Measurements from ENCODE around the gene CHID1. TPM values are rescaled to one million over a fixed set of nuclear protein-coding genes. Genes with fewer than 3 reads are reported as not detected.

The CHID1 gene
- polyA plus RNA-seq, 1 donor from 2014 or later, result 51.2 TPM

DNA sequence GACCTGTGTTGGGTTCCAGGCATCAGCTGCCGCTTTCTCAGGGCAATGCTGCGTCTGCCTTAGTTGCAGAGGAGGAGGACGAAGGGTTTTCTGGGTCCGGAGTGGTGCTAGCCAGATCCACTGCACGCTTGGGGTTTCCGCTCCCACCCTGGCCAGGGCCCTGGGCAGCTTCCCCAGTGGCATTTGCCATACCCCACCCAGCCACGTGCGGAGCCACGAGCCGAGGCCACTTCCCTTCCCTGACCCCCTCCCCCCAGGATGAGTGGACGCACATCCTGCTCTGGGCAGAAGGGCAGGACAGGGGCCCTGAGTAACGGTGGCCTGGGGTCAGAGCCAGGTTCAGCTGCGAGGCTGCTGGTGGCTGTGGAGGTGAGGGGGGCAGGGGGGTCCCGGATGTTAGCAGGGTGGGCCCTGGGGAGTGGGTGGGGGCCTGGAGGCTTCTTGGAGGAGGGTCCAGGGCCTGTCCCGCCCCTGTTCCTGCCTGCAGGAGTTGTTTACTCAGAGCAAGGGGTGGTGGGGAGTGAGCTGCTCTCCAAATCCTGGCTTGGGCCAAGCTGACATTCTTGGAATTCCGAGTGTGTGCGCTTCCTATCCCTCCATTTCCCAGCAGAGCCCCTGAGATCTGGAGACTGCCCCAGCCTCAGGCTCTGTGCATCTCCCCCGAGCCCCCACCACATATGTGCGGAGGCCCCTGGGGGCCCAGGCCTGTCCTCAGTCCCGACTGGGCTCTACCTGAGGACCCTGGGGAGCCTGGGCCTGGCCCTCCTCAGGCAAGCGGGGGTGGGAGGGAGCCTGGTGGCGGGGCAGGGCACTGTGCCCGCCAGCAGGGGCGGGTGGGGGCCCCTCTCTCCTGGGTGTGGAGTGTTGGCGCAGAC, 66.6 kb downstream of the CHID1 start:
- H3K9me3 ChIP-seq (ENCODE audit: low read length), result no peaks in the 10 kb centered on the region
- H3K4me2 ChIP-seq (ENCODE audit: low read length), result no peak overlapping the region
- peaks cover 4% of the 10 kb centered on the region for H3K27me3 ChIP-seq (ENCODE audit: insufficient read depth, low read depth, low read length)
- no peaks in the 10 kb centered on the region for H3F3A ChIP-seq (ENCODE audit: insufficient read depth, low read length, poor library complexity, severe bottlenecking)
- no peak overlapping the region for H2AFZ ChIP-seq (ENCODE audit: low read depth, low read length)
- TF ChIP-seq TAF1 (IDR thresholded peaks at IDR 0.05; ENCODE audit: low read depth) (no peak), RAD21 (conservative IDR thresholded peaks at IDR 0.05) (no peak), POLR2AphosphoS5 (IDR thresholded peaks at IDR 0.05) (no peak), EZH2 (IDR thresholded peaks at IDR 0.05; ENCODE audit: borderline replicate concordance, insufficient read depth, low read length, poor library complexity, severe bottlenecking) (no peak), MXI1 (conservative IDR thresholded peaks at IDR 0.05; ENCODE audit: poor library complexity, severe bottlenecking) (no peak), EP300 (conservative IDR thresholded peaks at IDR 0.05; ENCODE audit: poor library complexity, severe bottlenecking) (no peak), SMC3 (conservative IDR thresholded peaks at IDR 0.05; ENCODE audit: poor library complexity) (no peak)
- TF ChIP-seq, protein P1, sequence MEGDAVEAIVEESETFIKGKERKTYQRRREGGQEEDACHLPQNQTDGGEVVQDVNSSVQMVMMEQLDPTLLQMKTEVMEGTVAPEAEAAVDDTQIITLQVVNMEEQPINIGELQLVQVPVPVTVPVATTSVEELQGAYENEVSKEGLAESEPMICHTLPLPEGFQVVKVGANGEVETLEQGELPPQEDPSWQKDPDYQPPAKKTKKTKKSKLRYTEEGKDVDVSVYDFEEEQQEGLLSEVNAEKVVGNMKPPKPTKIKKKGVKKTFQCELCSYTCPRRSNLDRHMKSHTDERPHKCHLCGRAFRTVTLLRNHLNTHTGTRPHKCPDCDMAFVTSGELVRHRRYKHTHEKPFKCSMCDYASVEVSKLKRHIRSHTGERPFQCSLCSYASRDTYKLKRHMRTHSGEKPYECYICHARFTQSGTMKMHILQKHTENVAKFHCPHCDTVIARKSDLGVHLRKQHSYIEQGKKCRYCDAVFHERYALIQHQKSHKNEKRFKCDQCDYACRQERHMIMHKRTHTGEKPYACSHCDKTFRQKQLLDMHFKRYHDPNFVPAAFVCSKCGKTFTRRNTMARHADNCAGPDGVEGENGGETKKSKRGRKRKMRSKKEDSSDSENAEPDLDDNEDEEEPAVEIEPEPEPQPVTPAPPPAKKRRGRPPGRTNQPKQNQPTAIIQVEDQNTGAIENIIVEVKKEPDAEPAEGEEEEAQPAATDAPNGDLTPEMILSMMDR (IDR thresholded peaks at IDR 0.05; ENCODE audit: poor library complexity, severe bottlenecking), result no peak
- TF ChIP-seq, protein P2, sequence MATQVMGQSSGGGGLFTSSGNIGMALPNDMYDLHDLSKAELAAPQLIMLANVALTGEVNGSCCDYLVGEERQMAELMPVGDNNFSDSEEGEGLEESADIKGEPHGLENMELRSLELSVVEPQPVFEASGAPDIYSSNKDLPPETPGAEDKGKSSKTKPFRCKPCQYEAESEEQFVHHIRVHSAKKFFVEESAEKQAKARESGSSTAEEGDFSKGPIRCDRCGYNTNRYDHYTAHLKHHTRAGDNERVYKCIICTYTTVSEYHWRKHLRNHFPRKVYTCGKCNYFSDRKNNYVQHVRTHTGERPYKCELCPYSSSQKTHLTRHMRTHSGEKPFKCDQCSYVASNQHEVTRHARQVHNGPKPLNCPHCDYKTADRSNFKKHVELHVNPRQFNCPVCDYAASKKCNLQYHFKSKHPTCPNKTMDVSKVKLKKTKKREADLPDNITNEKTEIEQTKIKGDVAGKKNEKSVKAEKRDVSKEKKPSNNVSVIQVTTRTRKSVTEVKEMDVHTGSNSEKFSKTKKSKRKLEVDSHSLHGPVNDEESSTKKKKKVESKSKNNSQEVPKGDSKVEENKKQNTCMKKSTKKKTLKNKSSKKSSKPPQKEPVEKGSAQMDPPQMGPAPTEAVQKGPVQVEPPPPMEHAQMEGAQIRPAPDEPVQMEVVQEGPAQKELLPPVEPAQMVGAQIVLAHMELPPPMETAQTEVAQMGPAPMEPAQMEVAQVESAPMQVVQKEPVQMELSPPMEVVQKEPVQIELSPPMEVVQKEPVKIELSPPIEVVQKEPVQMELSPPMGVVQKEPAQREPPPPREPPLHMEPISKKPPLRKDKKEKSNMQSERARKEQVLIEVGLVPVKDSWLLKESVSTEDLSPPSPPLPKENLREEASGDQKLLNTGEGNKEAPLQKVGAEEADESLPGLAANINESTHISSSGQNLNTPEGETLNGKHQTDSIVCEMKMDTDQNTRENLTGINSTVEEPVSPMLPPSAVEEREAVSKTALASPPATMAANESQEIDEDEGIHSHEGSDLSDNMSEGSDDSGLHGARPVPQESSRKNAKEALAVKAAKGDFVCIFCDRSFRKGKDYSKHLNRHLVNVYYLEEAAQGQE (IDR thresholded peaks at IDR 0.05; ENCODE audit: borderline replicate concordance), result no peak
- no peaks in the 10 kb centered on the region for H3K9me2 ChIP-seq (ENCODE audit: insufficient read depth, low read length)
- H3K9ac ChIP-seq (ENCODE audit: low read length), result no peak overlapping the region
- no peak overlapping the region for H3K4me3 ChIP-seq (ENCODE audit: low read length)
- H3K79me2 ChIP-seq (replicated peaks; ENCODE audit: insufficient read depth, low read length), result peaks cover 12% of the 10 kb centered on the region
- no peaks in the 10 kb centered on the region for H3K36me3 ChIP-seq (ENCODE audit: insufficient read depth, low read length)
- no peak overlapping the region for H3K27ac ChIP-seq (ENCODE audit: low read length)
- H4K20me1 ChIP-seq (ENCODE audit: insufficient read depth), result no peaks in the 10 kb centered on the region

DNA sequence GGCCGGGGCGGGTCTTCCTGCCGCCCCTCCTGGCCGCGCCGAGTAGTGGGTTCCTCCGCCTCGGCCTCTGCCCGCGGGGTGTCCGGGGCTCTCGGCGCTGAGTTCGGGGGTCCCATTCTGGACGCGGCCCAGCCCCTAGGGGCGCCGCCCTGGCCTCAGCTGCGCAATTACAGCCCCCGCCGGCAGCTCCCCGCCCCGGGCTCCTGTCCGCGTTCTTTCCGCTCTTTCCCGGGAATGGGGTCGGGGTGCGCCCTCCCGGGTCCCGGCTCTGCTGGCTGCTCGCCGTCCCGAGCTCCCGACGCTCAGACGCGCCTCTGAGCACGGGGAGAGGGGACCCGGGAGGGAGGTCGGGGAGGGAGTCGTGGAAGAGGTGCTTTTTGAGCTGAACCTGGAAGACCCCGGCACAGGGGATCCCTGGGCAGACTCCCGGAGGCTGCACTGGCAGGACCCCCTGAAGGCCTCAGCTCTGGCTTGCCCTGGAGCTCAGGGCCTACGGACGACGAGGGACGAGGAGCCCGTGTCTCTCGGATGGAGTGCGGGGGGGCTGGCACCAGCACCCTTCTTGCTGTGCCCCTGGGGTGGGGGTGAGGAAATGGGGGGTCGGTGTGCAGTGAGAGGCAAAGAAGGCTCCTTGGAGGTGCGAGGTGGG, 67.4 kb downstream of the CHID1 start:
- H3K4me2 ChIP-seq (ENCODE audit: low read length), result no peak overlapping the region
- peaks cover 4% of the 10 kb centered on the region for H3K27me3 ChIP-seq (ENCODE audit: insufficient read depth, low read depth, low read length)
- H4K20me1 ChIP-seq (ENCODE audit: insufficient read depth), result no peaks in the 10 kb centered on the region
- H3F3A ChIP-seq (ENCODE audit: insufficient read depth, low read length, poor library complexity, severe bottlenecking), result no peaks in the 10 kb centered on the region
- no peaks in the 10 kb centered on the region for H3K36me3 ChIP-seq (ENCODE audit: insufficient read depth, low read length)
- peaks cover 12% of the 10 kb centered on the region for H3K79me2 ChIP-seq (replicated peaks; ENCODE audit: insufficient read depth, low read length)
- H2AFZ ChIP-seq (ENCODE audit: low read depth, low read length), result no peak overlapping the region
- H3K9me2 ChIP-seq (ENCODE audit: insufficient read depth, low read length), result no peaks in the 10 kb centered on the region
- H3K9ac ChIP-seq (ENCODE audit: low read length), result peak overlapping the region; percentile 83
- TF ChIP-seq RAD21 (conservative IDR thresholded peaks at IDR 0.05), result no peak
- no peak for TF ChIP-seq EZH2 (IDR thresholded peaks at IDR 0.05; ENCODE audit: borderline replicate concordance, insufficient read depth, low read length, poor library complexity, severe bottlenecking)
- TF ChIP-seq EP300 (conservative IDR thresholded peaks at IDR 0.05; ENCODE audit: poor library complexity, severe bottlenecking), result no peak
- no peak for TF ChIP-seq SMC3 (conservative IDR thresholded peaks at IDR 0.05; ENCODE audit: poor library complexity)
- no peak for TF ChIP-seq TAF1 (IDR thresholded peaks at IDR 0.05; ENCODE audit: low read depth)
- TF ChIP-seq MXI1 (conservative IDR thresholded peaks at IDR 0.05; ENCODE audit: poor library complexity, severe bottlenecking), result no peak
- TF ChIP-seq, protein P1 (IDR thresholded peaks at IDR 0.05; ENCODE audit: poor library complexity, severe bottlenecking), result no peak
- TF ChIP-seq, protein P2 (IDR thresholded peaks at IDR 0.05; ENCODE audit: borderline replicate concordance), result no peak
- no peak for TF ChIP-seq POLR2AphosphoS5 (IDR thresholded peaks at IDR 0.05)
- H3K9me3 ChIP-seq (ENCODE audit: low read length), result no peaks in the 10 kb centered on the region
- H3K27ac ChIP-seq (ENCODE audit: low read length), result no peak overlapping the region
- peak overlapping the region; percentile 88 for H3K4me3 ChIP-seq (ENCODE audit: low read length)

All from neural cell (in vitro differentiated cells).